HCT116 (cell line): ENCODE results near the gene NDUFB10. TPM values are rescaled to one million over a fixed set of nuclear protein-coding genes. Genes with fewer than 3 reads are reported as not detected.

Experiments
- ATAC-seq: fragments of 200-7000 bp; cut with Tn5 transposase; 2 replicates; pipeline ENCODE4 v1.9.1; 2020; ENCODE audit warnings: mild to moderate bottlenecking, moderate library complexity
- BruUV-seq: library from RNA; stranded (reverse); fragments of 400-500 nt; replicated peaks from 2 replicates; lab custom pipeline; 2021; lab: Mats Ljungman, UMichigan
- CTCF ChIA-PET: fragments of 300-600 bp; sonication (Branson Sonifier 250); formaldehyde crosslinking; loops from one replicate; lab custom pipeline; 2021; ENCODE audit warnings: antibody characterized with exemption; lab: Charles Lee
- POLR2A ChIA-PET: fragments of 300-600, 350-600 bp; sonication (Branson Sonifier 250); formaldehyde crosslinking; loops from one replicate; lab custom pipeline; 2021; ENCODE audit warnings: antibody characterized with exemption; lab: Charles Lee
- RAD21 ChIA-PET, 2 experiments: fragments of 300-600 bp; sonication (Branson Sonifier 250); formaldehyde crosslinking; loops; one replicate each; lab custom pipeline; 2023; ENCODE audit warnings: low total read pairs in 2 of 2; ENCODE audit not compliant: uncharacterized antibody in 2 of 2, unreplicated experiment in 2 of 2, low non-redundant PET in 1 of 2; lab: Charles Lee
- DNase-seq: peaks from one replicate; pipeline ENCODE4 v3.0.0-alpha.2; 2010; ENCODE audit warnings: low read depth, low spot score
- H2AFZ ChIP-seq: fragments of 200-600 bp; shearing (Covaris generic), sonication (generic); 2 replicates; pipeline ENCODE4 v1.6.1; 2017; ENCODE audit warnings: low read depth, mixed run types, mixed read lengths, antibody characterized with exemption, low read length; ENCODE audit not compliant: poor library complexity, severe bottlenecking
- H3K27ac ChIP-seq: 2 replicates; pipeline ENCODE4 v1.5.1; 2012; ENCODE audit warnings: low read depth, low read length
- H3K27me3 ChIP-seq: fragments of 200-600 bp; sonication (generic); 2 replicates; pipeline ENCODE4 v1.6.1; 2016; ENCODE audit warnings: mixed run types, low read length, mixed read lengths; ENCODE audit not compliant: insufficient read depth
- H3K36me3 ChIP-seq, 2 experiments: fragments of 200-500 bp in 1 of 2; fragments of 200-600 bp in 1 of 2; sonication (Bioruptor generic) in 1 of 2; sonication (generic) in 1 of 2; 2 replicates each; pipeline versions ENCODE4 v1.5.1 to v1.6.1; 2014 to 2016; ENCODE audit warnings: low read length in 2 of 2, inconsistent platforms in 1 of 2, mixed read lengths in 1 of 2, mixed run types in 1 of 2; ENCODE audit not compliant: insufficient read depth in 2 of 2, control insufficient read depth in 1 of 2
- H3K4me1 ChIP-seq, 2 experiments: fragments of 200-600 bp in 1 of 2; sonication (generic) in 1 of 2; 2 replicates each; pipeline versions ENCODE4 v1.5.1 to v1.6.1; 2012 to 2017; ENCODE audit warnings: low read length in 2 of 2, inconsistent platforms in 1 of 2, mild to moderate bottlenecking in 1 of 2, mixed read lengths in 1 of 2, mixed run types in 1 of 2, moderate library complexity in 1 of 2; ENCODE audit not compliant: insufficient read depth in 2 of 2, control insufficient read depth in 1 of 2
- H3K4me2 ChIP-seq: fragments of 200-600 bp; sonication (generic); 2 replicates; pipeline ENCODE4 v1.6.1; 2017; ENCODE audit warnings: mixed run types, low read length, mixed read lengths
- H3K4me3 ChIP-seq, 2 experiments: fragments of 200-600 bp in 1 of 2; sonication (generic) in 1 of 2; replicated peaks in 1 of 2; 2 replicates each; pipeline ENCODE4 v1.5.1; 2011 to 2016; ENCODE audit warnings: low read length in 2 of 2, control low read depth in 1 of 2, low read depth in 1 of 2, mild to moderate bottlenecking in 1 of 2, mixed read lengths in 1 of 2, mixed run types in 1 of 2
- H3K79me2 ChIP-seq: fragments of 200-600 bp; sonication (generic); 2 replicates; pipeline ENCODE4 v1.6.1; 2017; ENCODE audit warnings: mild to moderate bottlenecking, mixed run types, low read length, moderate library complexity, mixed read lengths; ENCODE audit not compliant: insufficient read depth
- H3K9ac ChIP-seq: fragments of 200-600 bp; sonication (generic); 2 replicates; pipeline ENCODE4 v1.6.1; 2016; ENCODE audit warnings: low read length, mixed read lengths
- H3K9me2 ChIP-seq: fragments of 200-600 bp; sonication (generic), shearing (Covaris generic); 2 replicates; pipeline ENCODE4 v1.6.1; 2017; ENCODE audit warnings: mixed run types, mild to moderate bottlenecking, moderate library complexity; ENCODE audit not compliant: insufficient read depth
- H3K9me3 ChIP-seq, 2 experiments: fragments of 200-500 bp in 1 of 2; fragments of 200-600 bp in 1 of 2; sonication (Bioruptor generic) in 1 of 2; sonication (generic) in 1 of 2; 2 replicates each; pipeline ENCODE4 v1.6.1; 2014 to 2017; ENCODE audit warnings: low read length in 2 of 2, mixed read lengths in 2 of 2, inconsistent platforms in 1 of 2, low read depth in 1 of 2, mild to moderate bottlenecking in 1 of 2, mixed run types in 1 of 2, moderate library complexity in 1 of 2; ENCODE audit not compliant: control insufficient read depth in 1 of 2, insufficient read depth in 1 of 2
- H4K20me1 ChIP-seq: fragments of 200-600 bp; sonication (generic), shearing (Covaris generic); 2 replicates; pipeline ENCODE4 v1.6.1; 2017; ENCODE audit warnings: mixed run types, mild to moderate bottlenecking, moderate library complexity; ENCODE audit not compliant: insufficient read depth
- CBX3 ChIP-seq: IDR thresholded peaks from 2 replicates; pipeline ENCODE4 v1.6.1; 2012; ENCODE audit warnings: low read depth
- CEBPB ChIP-seq: IDR thresholded peaks from 2 replicates; pipeline ENCODE4 v1.6.1; 2012; ENCODE audit warnings: low read depth
- EGR1 ChIP-seq: IDR thresholded peaks from 2 replicates; pipeline ENCODE4 v1.6.1; 2012; ENCODE audit warnings: low read depth
- ELF1 ChIP-seq: IDR thresholded peaks from 2 replicates; pipeline ENCODE4 v1.6.1; 2012; ENCODE audit warnings: low read depth, borderline replicate concordance
- EZH2 ChIP-seq: fragments of 200-600 bp; sonication (generic); IDR thresholded peaks from 2 replicates; pipeline ENCODE4 v1.6.1; 2017; ENCODE audit warnings: antibody characterized with exemption, mixed run types
- EZH2phosphoT487 ChIP-seq: fragments of 200-600 bp; IDR thresholded peaks from 2 replicates; pipeline ENCODE4 v1.6.1; 2018; ENCODE audit warnings: antibody characterized with exemption, borderline replicate concordance
- FOSL1 ChIP-seq: IDR thresholded peaks from 2 replicates; pipeline ENCODE4 v1.6.1; 2012; ENCODE audit warnings: low read depth
- JUND ChIP-seq: IDR thresholded peaks from 2 replicates; pipeline ENCODE4 v1.6.1; 2012
- POLR2A ChIP-seq: IDR thresholded peaks from 2 replicates; pipeline ENCODE4 v1.7.0; 2011; ENCODE audit warnings: borderline replicate concordance; ENCODE audit not compliant: insufficient read depth, insufficient read length; ENCODE audit errors: extremely low read depth
- POLR2AphosphoS5 ChIP-seq: IDR thresholded peaks from 2 replicates; pipeline ENCODE4 v1.6.1; 2011; ENCODE audit warnings: mild to moderate bottlenecking, low read depth, low read length, moderate library complexity
- SIN3A ChIP-seq: IDR thresholded peaks from 2 replicates; pipeline ENCODE4 v1.6.1; 2012; ENCODE audit warnings: low read depth
- SP1 ChIP-seq: IDR thresholded peaks from 2 replicates; pipeline ENCODE4 v1.6.1; 2012; ENCODE audit warnings: low read depth
- SRF ChIP-seq: IDR thresholded peaks from 2 replicates; pipeline ENCODE4 v1.6.1; 2012; ENCODE audit warnings: low read depth
- TCF7L2 ChIP-seq: IDR thresholded peaks from 2 replicates; pipeline ENCODE4 v1.7.0; 2011; ENCODE audit warnings: borderline replicate concordance, inconsistent platforms; ENCODE audit not compliant: insufficient read depth, insufficient read length; ENCODE audit errors: extremely low read depth
- YY1 ChIP-seq: IDR thresholded peaks from 2 replicates; pipeline ENCODE4 v1.6.1; 2011; ENCODE audit warnings: low read length, low read depth, moderate library complexity, mild to moderate bottlenecking; ENCODE audit not compliant: insufficient replicate concordance; ENCODE audit errors: extremely low read depth
- ZNF274 ChIP-seq: fragments of 200-500 bp; sonication (Bioruptor generic); IDR thresholded peaks from 2 replicates; pipeline ENCODE4 v1.6.1; 2014; ENCODE audit warnings: mild to moderate bottlenecking, low read depth, low read length, inconsistent platforms
- intact Hi-C: fragments of 100-400 bp; cut with micrococcal nuclease; formaldehyde crosslinking; loops from 2 replicates; pipeline ENCODE4 v1.10.0; 2022
- total RNA-seq: library from RNA; stranded (reverse); gene quantifications from one replicate; pipeline ENCODE4 v1.2.1, GENCODE V29; 2021; ENCODE audit not compliant: unreplicated experiment
- TF ChIP-seq, protein P1 (sequence below): IDR thresholded peaks from 2 replicates; pipeline ENCODE4 v1.6.1; 2012
- TF ChIP-seq, protein P2 (sequence below): IDR thresholded peaks from 2 replicates; pipeline ENCODE4 v1.6.1; 2011; ENCODE audit warnings: mild to moderate bottlenecking, low read length, moderate library complexity; ENCODE audit not compliant: insufficient replicate concordance; ENCODE audit errors: extremely low read depth
- TF ChIP-seq, protein P3 (sequence below): IDR thresholded peaks from 2 replicates; pipeline ENCODE4 v1.6.1; 2012
- TF ChIP-seq, protein P4 (sequence below): IDR thresholded peaks from 2 replicates; pipeline ENCODE4 v1.6.1; 2012; ENCODE audit warnings: low read depth

The NDUFB10 gene
- total RNA-seq, 1 experiment from 2014 or later = 273 TPM

DNA sequence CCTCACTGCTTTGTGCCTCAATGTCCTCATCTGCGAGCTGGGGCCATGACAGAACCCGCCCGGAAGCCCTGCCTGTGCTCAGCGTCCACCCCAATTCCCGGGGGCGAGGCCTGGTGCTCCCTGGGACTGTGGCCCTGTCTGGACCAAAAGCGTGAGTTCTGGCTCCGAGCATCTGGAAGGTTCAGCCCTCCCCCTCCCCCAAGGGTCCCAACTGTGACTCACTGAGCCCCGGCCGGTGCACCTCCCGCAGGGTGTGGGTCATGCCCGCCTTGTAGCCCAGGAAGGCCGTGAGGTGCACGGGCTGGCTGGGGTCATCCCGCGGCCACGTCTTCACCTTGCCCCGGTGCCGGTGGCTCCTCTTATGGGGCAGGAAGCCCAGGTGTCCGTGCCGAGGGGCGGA is 5.6 kb upstream of the NDUFB10 start:
- Histone ChIP-seq H3K79me2 (no peaks in the 10 kb centered on the region), H3K9ac (no peak overlapping the region), H3K27me3 (no peaks in the 10 kb centered on the region), H2AFZ (no peak overlapping the region), H4K20me1 (no peaks in the 10 kb centered on the region), H3K4me3 (no peak overlapping the region), H3K4me2 (no peak overlapping the region), H3K9me2 (no peaks in the 10 kb centered on the region), H3K9me3 (no peaks in the 10 kb centered on the region), H3K27ac (no peak overlapping the region), H3K4me1 (peaks cover 2 to 5% of the 10 kb centered on the region in 2 experiments), H3K36me3 (no peaks in the 10 kb centered on the region)
- ChIA-PET POLR2A (interaction anchor here (1.0 to 2.8 kb wide), 3 partner anchors 10 to 202 kb away, joined by 3 to 17 read pairs (median 9); partner anchors contain the start of genes MSRB1, RPS2 and TRAF7), CTCF (no interaction called here), RAD21 (no interaction called here)
- intact Hi-C loops = no loop called here
- DNase-seq = no peak
- no TSS peak for BruUV-seq
- ATAC-seq = no peak
- no peak for TF ChIP-seq SP1
- TF ChIP-seq, protein P1, sequence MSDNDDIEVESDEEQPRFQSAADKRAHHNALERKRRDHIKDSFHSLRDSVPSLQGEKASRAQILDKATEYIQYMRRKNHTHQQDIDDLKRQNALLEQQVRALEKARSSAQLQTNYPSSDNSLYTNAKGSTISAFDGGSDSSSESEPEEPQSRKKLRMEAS = no peak
- TF ChIP-seq POLR2AphosphoS5 = no peak
- no peak for TF ChIP-seq YY1
- no peak for TF ChIP-seq POLR2A
- TF ChIP-seq SIN3A = no peak
- TF ChIP-seq JUND = no peak
- TF ChIP-seq, protein P2, sequence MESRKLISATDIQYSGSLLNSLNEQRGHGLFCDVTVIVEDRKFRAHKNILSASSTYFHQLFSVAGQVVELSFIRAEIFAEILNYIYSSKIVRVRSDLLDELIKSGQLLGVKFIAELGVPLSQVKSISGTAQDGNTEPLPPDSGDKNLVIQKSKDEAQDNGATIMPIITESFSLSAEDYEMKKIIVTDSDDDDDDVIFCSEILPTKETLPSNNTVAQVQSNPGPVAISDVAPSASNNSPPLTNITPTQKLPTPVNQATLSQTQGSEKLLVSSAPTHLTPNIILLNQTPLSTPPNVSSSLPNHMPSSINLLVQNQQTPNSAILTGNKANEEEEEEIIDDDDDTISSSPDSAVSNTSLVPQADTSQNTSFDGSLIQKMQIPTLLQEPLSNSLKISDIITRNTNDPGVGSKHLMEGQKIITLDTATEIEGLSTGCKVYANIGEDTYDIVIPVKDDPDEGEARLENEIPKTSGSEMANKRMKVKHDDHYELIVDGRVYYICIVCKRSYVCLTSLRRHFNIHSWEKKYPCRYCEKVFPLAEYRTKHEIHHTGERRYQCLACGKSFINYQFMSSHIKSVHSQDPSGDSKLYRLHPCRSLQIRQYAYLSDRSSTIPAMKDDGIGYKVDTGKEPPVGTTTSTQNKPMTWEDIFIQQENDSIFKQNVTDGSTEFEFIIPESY = no peak
- no peak for TF ChIP-seq FOSL1
- no peak for TF ChIP-seq EZH2
- no peak for TF ChIP-seq EZH2phosphoT487
- TF ChIP-seq CEBPB = no peak
- TF ChIP-seq, protein P3, sequence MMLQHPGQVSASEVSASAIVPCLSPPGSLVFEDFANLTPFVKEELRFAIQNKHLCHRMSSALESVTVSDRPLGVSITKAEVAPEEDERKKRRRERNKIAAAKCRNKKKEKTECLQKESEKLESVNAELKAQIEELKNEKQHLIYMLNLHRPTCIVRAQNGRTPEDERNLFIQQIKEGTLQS = no peak
- TF ChIP-seq ZNF274 = no peak
- TF ChIP-seq, protein P4, sequence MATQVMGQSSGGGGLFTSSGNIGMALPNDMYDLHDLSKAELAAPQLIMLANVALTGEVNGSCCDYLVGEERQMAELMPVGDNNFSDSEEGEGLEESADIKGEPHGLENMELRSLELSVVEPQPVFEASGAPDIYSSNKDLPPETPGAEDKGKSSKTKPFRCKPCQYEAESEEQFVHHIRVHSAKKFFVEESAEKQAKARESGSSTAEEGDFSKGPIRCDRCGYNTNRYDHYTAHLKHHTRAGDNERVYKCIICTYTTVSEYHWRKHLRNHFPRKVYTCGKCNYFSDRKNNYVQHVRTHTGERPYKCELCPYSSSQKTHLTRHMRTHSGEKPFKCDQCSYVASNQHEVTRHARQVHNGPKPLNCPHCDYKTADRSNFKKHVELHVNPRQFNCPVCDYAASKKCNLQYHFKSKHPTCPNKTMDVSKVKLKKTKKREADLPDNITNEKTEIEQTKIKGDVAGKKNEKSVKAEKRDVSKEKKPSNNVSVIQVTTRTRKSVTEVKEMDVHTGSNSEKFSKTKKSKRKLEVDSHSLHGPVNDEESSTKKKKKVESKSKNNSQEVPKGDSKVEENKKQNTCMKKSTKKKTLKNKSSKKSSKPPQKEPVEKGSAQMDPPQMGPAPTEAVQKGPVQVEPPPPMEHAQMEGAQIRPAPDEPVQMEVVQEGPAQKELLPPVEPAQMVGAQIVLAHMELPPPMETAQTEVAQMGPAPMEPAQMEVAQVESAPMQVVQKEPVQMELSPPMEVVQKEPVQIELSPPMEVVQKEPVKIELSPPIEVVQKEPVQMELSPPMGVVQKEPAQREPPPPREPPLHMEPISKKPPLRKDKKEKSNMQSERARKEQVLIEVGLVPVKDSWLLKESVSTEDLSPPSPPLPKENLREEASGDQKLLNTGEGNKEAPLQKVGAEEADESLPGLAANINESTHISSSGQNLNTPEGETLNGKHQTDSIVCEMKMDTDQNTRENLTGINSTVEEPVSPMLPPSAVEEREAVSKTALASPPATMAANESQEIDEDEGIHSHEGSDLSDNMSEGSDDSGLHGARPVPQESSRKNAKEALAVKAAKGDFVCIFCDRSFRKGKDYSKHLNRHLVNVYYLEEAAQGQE = no peak
- no peak for TF ChIP-seq SRF
- TF ChIP-seq CBX3 = no peak
- TF ChIP-seq ELF1 = no peak
- no peak for TF ChIP-seq TCF7L2
- TF ChIP-seq EGR1 = no peak
